Left renal cortex interstitium (tissue), 4 donors: Measurements from ENCODE around the gene PDIA2. TPM values are rescaled to one million over a fixed set of nuclear protein-coding genes. Genes with fewer than 3 reads are reported as not detected.
"Not testable (repeated sequence)": the region's sequence is repeated elsewhere in the genome, so short reads cannot be mapped to it uniquely, and the experiment has no call there.

Experiments used
- DNase-seq, 4 donors: peaks; one replicate each; pipeline ENCODE4 v3.0.0-alpha.2; 2013; ENCODE audit warnings: low read depth in 4 of 4, low spot score in 2 of 4, missing footprints in 1 of 4
- polyA plus RNA-seq, 4 donors: library from polyadenylated mRNA; unstranded; fragments of 120-200 nt; gene quantifications; one replicate each; pipeline ENCODE4 v1.2.1, GENCODE V29; 2013; ENCODE audit not compliant: insufficient read length in 4 of 4

PDIA2 gene
- polyA plus RNA-seq, 4 donors: 0.44 to 3.5 (median 1.7) TPM

- no peak for DNase-seq
These were observed 41.7 kb downstream of the PDIA2 start for GRCh38 chr16:324451-325334.

- no peak for DNase-seq
These were observed 42.6 kb downstream of the PDIA2 start for GRCh38 chr16:325375-326145.

- no peak for DNase-seq
These were observed 47.8 kb downstream of the PDIA2 start for GRCh38 chr16:330741-331140.

GRCh38 chr16:331181-331814 lies 48.3 kb downstream of the PDIA2 start:
- DNase-seq: not testable (repeated sequence)

GRCh38 chr16:333406-334094 lies 50.6 kb downstream of the PDIA2 start:
- DNase-seq: no peak

GRCh38 chr16:334164-334832 lies 51.3 kb downstream of the PDIA2 start:
- not testable (repeated sequence) for DNase-seq

GRCh38 chr16:334861-335632 lies 52.1 kb downstream of the PDIA2 start:
- DNase-seq: not testable (repeated sequence)

- DNase-seq: no peak
These were observed 53.3 kb downstream of the PDIA2 start for GRCh38 chr16:336269-336668.

Other genes starting within 250 kb of the PDIA2 start
- 10 to 100 TPM; 11.2 to 14.1 (median 12.1) TPM for gene POLR3K, start 229.6 kb upstream of the PDIA2 start, polyA plus RNA-seq
- gene SNRNP25, start 229.3 kb upstream of the PDIA2 start, polyA plus RNA-seq: 10 to 100 TPM; 42.9 to 54.2 (median 45.5) TPM
- gene RHBDF1, start 210.5 kb upstream of the PDIA2 start, polyA plus RNA-seq: 10 to 100 TPM; 20.0 to 34.4 (median 26.5) TPM
- 10 to 100 TPM; 16.6 to 41.7 (median 29.5) TPM for gene MPG, start 204.9 kb upstream of the PDIA2 start, polyA plus RNA-seq
- gene NPRL3, start 144.5 kb upstream of the PDIA2 start, polyA plus RNA-seq: 10 to 100 TPM; 23.4 to 38.1 (median 30.0) TPM
- gene HBZ, start 130.5 kb upstream of the PDIA2 start, polyA plus RNA-seq: 1 to 10 TPM; 1.4 to 2.5 (median 2.0) TPM
- 1 to 10 TPM; 1.8 to 7.0 (median 5.7) TPM for gene HBM, start 117.2 kb upstream of the PDIA2 start, polyA plus RNA-seq
- 1,000 to 10,000 TPM in 3 of 4 donors, 100 to 1,000 TPM in 1; 776 to 1,213 (median 1,160) TPM for gene HBA2, start 110.3 kb upstream of the PDIA2 start, polyA plus RNA-seq
- gene HBA1, start 106.5 kb upstream of the PDIA2 start, polyA plus RNA-seq: 100 to 1,000 TPM; 481 to 856 (median 780) TPM
- 1 to 10 TPM in 2 of 4 donors, under 1 TPM in 2; 0.77 to 1.2 (median 0.91) TPM for gene HBQ1, start 102.7 kb upstream of the PDIA2 start, polyA plus RNA-seq
- gene LUC7L, start 53.7 kb upstream of the PDIA2 start, polyA plus RNA-seq: 100 to 1,000 TPM in 3 of 4 donors, 10 to 100 TPM in 1; 98.9 to 185 (median 135) TPM
- gene FAM234A, start 48.3 kb upstream of the PDIA2 start, polyA plus RNA-seq: 10 to 100 TPM; 63.7 to 91.2 (median 82.5) TPM
- gene RGS11, start 7.2 kb upstream of the PDIA2 start, polyA plus RNA-seq: 1 to 10 TPM in 3 of 4 donors, under 1 TPM in 1; 0.46 to 2.7 (median 1.8) TPM
- 1 to 10 TPM; 2.0 to 6.0 (median 4.1) TPM for gene ARHGDIG, start 2.6 kb upstream of the PDIA2 start, polyA plus RNA-seq
- 10 to 100 TPM; 16.4 to 26.7 (median 23.2) TPM for gene AXIN1, start 69.6 kb downstream of the PDIA2 start, polyA plus RNA-seq
- 10 to 100 TPM; 62.6 to 93.5 (median 80.6) TPM for gene MRPL28, start 87.4 kb downstream of the PDIA2 start, polyA plus RNA-seq
- gene PGAP6, start 98.8 kb downstream of the PDIA2 start, polyA plus RNA-seq: 10 to 100 TPM; 64.1 to 72.1 (median 69.3) TPM
- gene NME4, start 114.0 kb downstream of the PDIA2 start, polyA plus RNA-seq: 100 to 1,000 TPM; 102 to 159 (median 136) TPM
- gene DECR2, start 118.7 kb downstream of the PDIA2 start, polyA plus RNA-seq: 10 to 100 TPM; 28.1 to 42.0 (median 31.9) TPM
- gene RAB11FIP3, start 142.5 kb downstream of the PDIA2 start, polyA plus RNA-seq: 100 to 1,000 TPM in 2 of 4 donors, 10 to 100 TPM in 2; 72.9 to 144 (median 109) TPM
- gene CAPN15, start 244.5 kb downstream of the PDIA2 start, polyA plus RNA-seq: 10 to 100 TPM; 20.0 to 40.2 (median 32.6) TPM